Measurements from ENCODE around the gene UBE2Q2.
A peak's percentile ranks its signal among the peaks of the same experiment; 100 is the strongest.
"Not testable (repeated sequence)": the region's sequence is repeated elsewhere in the genome, so short reads cannot be mapped to it uniquely, and the experiment has no call there.

UBE2Q2 gene

GRCh38 chr15:75827691-75828090 is 15.6 kb upstream of the UBE2Q2 start:
- no peak for DNase-seq

GRCh38 chr15:75828429-75828828 is 14.8 kb upstream of the UBE2Q2 start:
- DNase-seq: no peak

- no peak for DNase-seq
Observed at GRCh38 chr15:75830910-75831805, 12.1 kb upstream of the UBE2Q2 start.

GRCh38 chr15:75831806-75832102 is 11.5 kb upstream of the UBE2Q2 start:
- no peak for DNase-seq

GRCh38 chr15:75832114-75832513 is 11.1 kb upstream of the UBE2Q2 start:
- DNase-seq: no peak

- DNase-seq: no peak
Observed at GRCh38 chr15:75834021-75834420, 9.2 kb upstream of the UBE2Q2 start.

- DNase-seq: no peak
Observed at GRCh38 chr15:75835990-75836958, 7.0 kb upstream of the UBE2Q2 start.

GRCh38 chr15:75836959-75837334 is 6.3 kb upstream of the UBE2Q2 start:
- DNase-seq: peak; percentile 52 to 60

- DNase-seq: no peak
Observed at GRCh38 chr15:75840659-75841058, 2.6 kb upstream of the UBE2Q2 start.

- no peak for DNase-seq
Observed at GRCh38 chr15:75841626-75842025, 1.6 kb upstream of the UBE2Q2 start.

GRCh38 chr15:75843678-75844581 is 683 bp downstream of the UBE2Q2 start:
- DNase-seq: peak; percentile 36 to 41

GRCh38 chr15:75844629-75845335 is 1.5 kb downstream of the UBE2Q2 start:
- peak in 1 of 2 donors; percentile 38 for DNase-seq

GRCh38 chr15:75849167-75849566 is 5.9 kb downstream of the UBE2Q2 start:
- DNase-seq: no peak

GRCh38 chr15:75850708-75851107 is 7.5 kb downstream of the UBE2Q2 start:
- DNase-seq: no peak

- DNase-seq: not testable (repeated sequence)
Observed at GRCh38 chr15:75851566-75851965, 8.3 kb downstream of the UBE2Q2 start.

GRCh38 chr15:75857886-75858285 is 14.6 kb downstream of the UBE2Q2 start:
- DNase-seq: no peak

GRCh38 chr15:75861750-75862402 is 18.6 kb downstream of the UBE2Q2 start:
- DNase-seq: no peak

- no peak for DNase-seq
Observed at GRCh38 chr15:75862796-75863195, 19.5 kb downstream of the UBE2Q2 start.

GRCh38 chr15:75864213-75865059 is 21.2 kb downstream of the UBE2Q2 start:
- no peak for DNase-seq

- DNase-seq: not testable (repeated sequence)
Observed at GRCh38 chr15:75866045-75866444, 22.8 kb downstream of the UBE2Q2 start.

- no peak for DNase-seq
Observed at GRCh38 chr15:75866916-75867315, 23.7 kb downstream of the UBE2Q2 start.

All from CD4-positive, alpha-beta T cell treated with Interleukin-1 beta for 1 hour (primary cell).